WI38 (cell line): ENCODE measurements around the gene ADAMTS9.

Source experiments
- H3K4me3 ChIP-seq: 2 replicates; pipeline ENCODE4 v1.5.1; 2011; ENCODE audit warnings: low read depth, mild to moderate bottlenecking, control low read depth, low read length
- CTCF ChIP-seq: IDR thresholded peaks from 2 replicates; pipeline ENCODE4 v1.5.1; 2012; ENCODE audit warnings: low read depth, mild to moderate bottlenecking, control low read depth, low read length

Gene ADAMTS9

GRCh38 chr3:64501298-64501906, 186.4 kb downstream of the ADAMTS9 start:
- no peak overlapping the region for H3K4me3 ChIP-seq
- TF ChIP-seq CTCF: no peak

- H3K4me3 ChIP-seq: no peak overlapping the region
- no peak for TF ChIP-seq CTCF
These were observed 190.9 kb downstream of the ADAMTS9 start for GRCh38 chr3:64496786-64497490.

DNA sequence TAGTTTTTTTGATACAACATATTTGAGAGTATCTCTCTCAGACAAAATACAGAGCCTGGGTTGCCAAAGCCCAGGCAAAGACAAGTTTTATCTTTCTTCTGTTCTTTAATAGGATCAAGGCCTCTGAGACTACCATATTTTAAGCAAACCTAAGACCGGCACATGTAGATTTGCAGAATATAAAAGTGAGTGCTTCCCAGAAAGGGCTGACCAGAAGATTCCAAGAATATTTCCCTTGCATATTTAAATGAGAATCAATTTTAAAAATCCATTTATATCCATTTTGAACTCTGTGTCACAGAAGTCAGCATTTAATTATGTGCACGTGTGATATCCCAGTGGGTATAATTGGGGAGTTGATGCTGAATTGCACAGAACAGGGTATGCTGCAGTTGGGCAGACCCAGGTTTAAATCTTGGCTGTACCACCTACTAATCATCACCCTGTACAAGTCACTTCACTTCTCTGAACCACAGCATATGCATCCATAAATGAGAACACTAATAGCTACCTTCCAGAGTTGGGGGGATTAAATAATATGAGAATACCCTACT, 191.9 kb downstream of the ADAMTS9 start:
- TF ChIP-seq CTCF: no peak
- H3K4me3 ChIP-seq: no peak overlapping the region

DNA sequence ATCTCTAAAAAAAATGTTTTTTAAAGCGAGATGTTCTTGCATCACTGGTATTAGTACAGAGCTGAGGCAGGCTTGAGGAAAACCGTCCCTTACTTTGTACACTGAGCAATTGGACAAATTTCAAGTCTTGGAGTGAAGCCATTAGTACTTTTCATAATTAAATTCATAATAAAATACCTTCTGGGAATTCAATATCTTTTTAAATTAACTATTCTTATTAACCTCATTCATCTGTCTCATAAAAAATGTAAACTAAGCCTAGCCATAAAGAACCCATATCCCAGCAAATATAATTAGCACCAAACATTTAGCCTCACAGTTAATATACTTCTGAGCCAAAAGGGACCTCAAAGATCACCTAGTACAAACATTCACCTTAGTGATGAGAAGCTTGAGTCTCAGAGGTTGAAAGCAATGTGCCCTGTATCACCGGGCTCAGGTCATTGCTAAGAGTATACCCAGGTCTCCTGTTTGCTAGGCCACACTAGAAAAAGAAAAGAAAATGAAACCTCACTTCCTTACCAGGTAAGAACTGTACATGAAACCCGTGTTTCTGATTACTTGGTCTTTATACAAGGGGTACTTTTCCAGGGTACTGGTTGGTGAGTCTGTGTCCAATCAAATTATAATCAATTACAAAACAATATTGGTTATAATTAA, 192.5 kb downstream of the ADAMTS9 start:
- no peak for TF ChIP-seq CTCF
- no peak overlapping the region for H3K4me3 ChIP-seq

DNA sequence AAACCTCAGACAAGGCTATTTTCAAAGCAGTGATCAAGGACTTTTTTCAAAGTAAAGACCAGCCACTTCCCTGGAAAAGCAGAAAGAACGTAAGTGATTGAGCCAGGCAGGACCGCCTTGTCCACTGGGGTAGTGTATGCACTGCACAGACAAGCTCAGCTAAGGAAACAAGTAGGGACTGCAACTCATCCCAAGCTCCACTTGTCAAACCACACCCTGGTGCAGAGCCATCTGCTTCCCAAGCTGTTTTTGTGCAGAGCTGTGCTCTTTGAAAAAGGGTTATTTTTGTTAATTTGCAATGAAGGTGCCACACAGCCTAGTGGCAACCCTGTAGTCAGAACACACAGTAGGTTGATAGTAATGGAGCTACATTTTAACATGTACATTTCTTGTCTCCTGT, 193.3 kb downstream of the ADAMTS9 start:
- TF ChIP-seq CTCF: no peak
- H3K4me3 ChIP-seq: no peak overlapping the region

- TF ChIP-seq CTCF: no peak
- no peak overlapping the region for H3K4me3 ChIP-seq
These were observed 194.7 kb downstream of the ADAMTS9 start for GRCh38 chr3:64493149-64493548.

GRCh38 chr3:64491843-64492242, 196.0 kb downstream of the ADAMTS9 start:
- H3K4me3 ChIP-seq: no peak overlapping the region
- no peak for TF ChIP-seq CTCF
